Measurements from ENCODE around the gene NKX6-2.

Gene NKX6-2

GRCh38 chr10:132829403-132829802 is 43.5 kb upstream of the NKX6-2 start:
- TF ChIP-seq NFIC (IDR thresholded peaks at IDR 0.05) (no peak), EGR1 (IDR thresholded peaks at IDR 0.05) (no peak), RAD21 (IDR thresholded peaks at IDR 0.05; ENCODE audit: low read depth) (no peak), TAF1 (IDR thresholded peaks at IDR 0.05; ENCODE audit: low read depth) (no peak), TCF12 (IDR thresholded peaks at IDR 0.05; ENCODE audit: low read depth) (no peak), MAX (IDR thresholded peaks at IDR 0.05) (no peak), ZBTB7A (IDR thresholded peaks at IDR 0.05; ENCODE audit: low read depth) (no peak), FOXM1 (IDR thresholded peaks at IDR 0.05; ENCODE audit: borderline replicate concordance, low read depth) (no peak), CEBPB (IDR thresholded peaks at IDR 0.05) (no peak), TEAD4 (IDR thresholded peaks at IDR 0.05) (no peak), YY1 (IDR thresholded peaks at IDR 0.05; ENCODE audit: low read depth) (no peak), CREB1 (IDR thresholded peaks at IDR 0.05; ENCODE audit: low read depth) (no peak), EP300 (IDR thresholded peaks at IDR 0.05; ENCODE audit: borderline replicate concordance) (no peak), REST (IDR thresholded peaks at IDR 0.05; ENCODE audit: low read depth) (no peak)
- TF ChIP-seq, protein P1, sequence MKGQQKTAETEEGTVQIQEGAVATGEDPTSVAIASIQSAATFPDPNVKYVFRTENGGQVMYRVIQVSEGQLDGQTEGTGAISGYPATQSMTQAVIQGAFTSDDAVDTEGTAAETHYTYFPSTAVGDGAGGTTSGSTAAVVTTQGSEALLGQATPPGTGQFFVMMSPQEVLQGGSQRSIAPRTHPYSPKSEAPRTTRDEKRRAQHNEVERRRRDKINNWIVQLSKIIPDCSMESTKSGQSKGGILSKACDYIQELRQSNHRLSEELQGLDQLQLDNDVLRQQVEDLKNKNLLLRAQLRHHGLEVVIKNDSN (IDR thresholded peaks at IDR 0.05): no peak

GRCh38 chr10:132828681-132829080 is 42.7 kb upstream of the NKX6-2 start:
- TF ChIP-seq MAX (IDR thresholded peaks at IDR 0.05) (no peak), REST (IDR thresholded peaks at IDR 0.05; ENCODE audit: low read depth) (no peak), ZBTB7A (IDR thresholded peaks at IDR 0.05; ENCODE audit: low read depth) (no peak), CEBPB (IDR thresholded peaks at IDR 0.05) (no peak), YY1 (IDR thresholded peaks at IDR 0.05; ENCODE audit: low read depth) (no peak), FOXM1 (IDR thresholded peaks at IDR 0.05; ENCODE audit: borderline replicate concordance, low read depth) (no peak), EP300 (IDR thresholded peaks at IDR 0.05; ENCODE audit: borderline replicate concordance) (no peak), TAF1 (IDR thresholded peaks at IDR 0.05; ENCODE audit: low read depth) (no peak), EGR1 (IDR thresholded peaks at IDR 0.05) (no peak), RAD21 (IDR thresholded peaks at IDR 0.05; ENCODE audit: low read depth) (no peak), TCF12 (IDR thresholded peaks at IDR 0.05; ENCODE audit: low read depth) (no peak)

DNA sequence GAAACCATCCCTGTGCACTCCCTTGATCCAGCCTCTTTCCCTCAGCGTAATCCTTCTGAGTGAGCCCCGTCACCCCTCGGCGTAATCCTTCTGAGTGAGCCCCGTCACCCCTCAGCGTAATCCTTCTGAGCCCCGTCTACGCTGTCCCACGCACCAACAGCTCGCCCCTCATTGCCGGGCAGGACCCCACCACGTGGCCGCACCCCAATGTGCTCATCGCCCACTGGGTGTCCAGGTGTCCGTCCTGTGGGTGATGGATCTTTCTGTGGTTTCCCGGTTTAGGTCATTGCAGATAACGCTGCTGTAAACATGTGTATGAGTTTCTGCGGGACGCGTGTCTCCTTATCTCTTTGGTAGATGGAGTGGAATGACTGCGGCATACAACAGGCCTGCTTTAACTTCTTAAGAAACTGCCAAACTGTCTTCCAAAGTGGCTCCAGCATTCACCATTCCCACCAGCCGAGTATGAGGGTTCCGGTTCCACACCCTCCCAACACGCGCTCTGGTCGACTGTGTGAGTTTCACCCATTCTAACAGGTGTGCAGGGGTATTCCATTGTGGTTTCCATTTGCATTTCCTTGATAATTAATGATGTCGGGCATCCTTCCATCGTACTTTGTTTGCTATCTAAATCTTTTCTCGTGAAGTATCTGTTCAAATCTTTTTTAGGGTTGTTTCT is 42.1 kb upstream of the NKX6-2 start:
- TF ChIP-seq EGR1 (IDR thresholded peaks at IDR 0.05) (no peak), REST (IDR thresholded peaks at IDR 0.05; ENCODE audit: low read depth) (no peak), TCF12 (IDR thresholded peaks at IDR 0.05; ENCODE audit: low read depth) (no peak), FOXM1 (IDR thresholded peaks at IDR 0.05; ENCODE audit: borderline replicate concordance, low read depth) (no peak), RAD21 (IDR thresholded peaks at IDR 0.05; ENCODE audit: low read depth) (no peak), MAX (IDR thresholded peaks at IDR 0.05) (no peak), EP300 (IDR thresholded peaks at IDR 0.05; ENCODE audit: borderline replicate concordance) (no peak), TAF1 (IDR thresholded peaks at IDR 0.05; ENCODE audit: low read depth) (no peak), ZBTB7A (IDR thresholded peaks at IDR 0.05; ENCODE audit: low read depth) (no peak), CREB1 (IDR thresholded peaks at IDR 0.05; ENCODE audit: low read depth) (no peak), CEBPB (IDR thresholded peaks at IDR 0.05) (no peak), NFIC (IDR thresholded peaks at IDR 0.05) (no peak), YY1 (IDR thresholded peaks at IDR 0.05; ENCODE audit: low read depth) (no peak), TEAD4 (IDR thresholded peaks at IDR 0.05) (no peak)
- TF ChIP-seq, protein P1 (IDR thresholded peaks at IDR 0.05): no peak

GRCh38 chr10:132827423-132827789 is 41.5 kb upstream of the NKX6-2 start:
- TF ChIP-seq YY1 (IDR thresholded peaks at IDR 0.05; ENCODE audit: low read depth) (no peak), FOXM1 (IDR thresholded peaks at IDR 0.05; ENCODE audit: borderline replicate concordance, low read depth) (no peak), TEAD4 (IDR thresholded peaks at IDR 0.05) (no peak), RAD21 (IDR thresholded peaks at IDR 0.05; ENCODE audit: low read depth) (no peak), EP300 (IDR thresholded peaks at IDR 0.05; ENCODE audit: borderline replicate concordance) (no peak), CEBPB (IDR thresholded peaks at IDR 0.05) (no peak), NFIC (IDR thresholded peaks at IDR 0.05) (no peak), TAF1 (IDR thresholded peaks at IDR 0.05; ENCODE audit: low read depth) (no peak), EGR1 (IDR thresholded peaks at IDR 0.05) (no peak), CREB1 (IDR thresholded peaks at IDR 0.05; ENCODE audit: low read depth) (no peak), TCF12 (IDR thresholded peaks at IDR 0.05; ENCODE audit: low read depth) (no peak), ZBTB7A (IDR thresholded peaks at IDR 0.05; ENCODE audit: low read depth) (no peak), REST (IDR thresholded peaks at IDR 0.05; ENCODE audit: low read depth) (no peak)
- TF ChIP-seq, protein P1 (IDR thresholded peaks at IDR 0.05): no peak

Measured in Ishikawa (cell line).